H1 (cell line): Measurements from ENCODE around the gene INF2. TPM values are rescaled to one million over a fixed set of nuclear protein-coding genes. Genes with fewer than 3 reads are reported as not detected.

Source experiments
- CTCF ChIA-PET: fragments of 300-600 bp; sonication (Branson Sonifier 250); formaldehyde crosslinking; loops from one replicate; lab custom pipeline; 2021; ENCODE audit not compliant: partially characterized antibody; lab: Charles Lee
- POLR2A ChIA-PET: fragments of 300-600 bp; sonication (Branson Sonifier 250); formaldehyde crosslinking; loops from one replicate; lab custom pipeline; 2021; ENCODE audit warnings: inconsistent platforms; ENCODE audit not compliant: partially characterized antibody; lab: Charles Lee
- DNase-seq, 2 experiments: peaks; one replicate each; pipeline versions ENCODE4 v3.0.0 to v3.0.0-alpha.2; 2010 to 2022; ENCODE audit warnings: low spot score in 2 of 2, low read depth in 1 of 2, mixed read lengths in 1 of 2
- FAIRE-seq: peaks from 2 replicates; lab custom pipeline; 2011; peaks lifted over from hg19 to GRCh38; lab: Jason Lieb, UNC
- H2AFZ ChIP-seq: 2 replicates; pipeline ENCODE4 v1.8.1; 2012; ENCODE audit warnings: low read length, inconsistent platforms
- H2AK5ac ChIP-seq: 2 replicates; pipeline ENCODE4 v1.6.1; 2013; ENCODE audit warnings: low read depth, low read length
- H2BK120ac ChIP-seq: replicated peaks from 2 replicates; pipeline ENCODE3; 2013; ENCODE audit warnings: low read depth, low read length, inconsistent platforms
- H2BK12ac ChIP-seq: 2 replicates; pipeline ENCODE4 v1.6.1; 2013; ENCODE audit warnings: low read depth, low read length
- H2BK15ac ChIP-seq: 2 replicates; pipeline ENCODE4 v1.6.1; 2013; ENCODE audit warnings: low read length
- H2BK20ac ChIP-seq: 2 replicates; pipeline ENCODE4 v1.6.1; 2013; ENCODE audit warnings: low read length
- H2BK5ac ChIP-seq: 2 replicates; pipeline ENCODE4 v1.6.1; 2013; ENCODE audit warnings: low read depth, low read length
- H3K14ac ChIP-seq: 2 replicates; pipeline ENCODE4 v1.6.1; 2013; ENCODE audit warnings: inconsistent platforms; ENCODE audit not compliant: insufficient read length
- H3K18ac ChIP-seq: 2 replicates; pipeline ENCODE4 v1.6.1; 2013; ENCODE audit warnings: low read length; ENCODE audit errors: extremely low read depth
- H3K23ac ChIP-seq: 2 replicates; pipeline ENCODE4 v1.6.1; 2013; ENCODE audit warnings: inconsistent platforms; ENCODE audit not compliant: insufficient read length
- H3K23me2 ChIP-seq: 2 replicates; pipeline ENCODE4 v1.6.1; 2013; ENCODE audit warnings: low read depth, low read length
- H3K27ac ChIP-seq: 2 replicates; pipeline ENCODE4 v1.6.1; 2011; ENCODE audit warnings: low read depth, low read length, inconsistent platforms
- H3K27me3 ChIP-seq, 4 experiments: replicated peaks in 1 of 4; 1 replicate in 1 of 4; 2 replicates in 3 of 4; pipeline versions ENCODE4 v1.6.1 to v1.8.1; 2011 to 2013; ENCODE audit warnings: low read length in 3 of 4, mild to moderate bottlenecking in 3 of 4, inconsistent platforms in 2 of 4, mixed read lengths in 2 of 4, moderate library complexity in 1 of 4; ENCODE audit not compliant: control insufficient read depth in 3 of 4, insufficient read depth in 3 of 4; ENCODE audit errors: extremely low read depth in 1 of 4
- H3K36me3 ChIP-seq, 4 experiments: 2 replicates each; pipeline versions ENCODE4 v1.6.1 to v1.8.1; 2011 to 2013; ENCODE audit warnings: mild to moderate bottlenecking in 4 of 4, low read length in 3 of 4, moderate library complexity in 2 of 4, control low read depth in 1 of 4, inconsistent platforms in 1 of 4; ENCODE audit not compliant: insufficient read depth in 4 of 4, control insufficient read depth in 2 of 4
- H3K4ac ChIP-seq: replicated peaks from 2 replicates; pipeline ENCODE3; 2013; ENCODE audit warnings: low read length, low read depth, mixed read lengths, inconsistent platforms; ENCODE audit not compliant: insufficient read length
- H3K4me1 ChIP-seq, 4 experiments: replicated peaks in 1 of 4; 1 replicate in 1 of 4; 2 replicates in 3 of 4; pipeline versions ENCODE4 v1.6.1 to v1.8.1; 2011 to 2013; ENCODE audit warnings: low read length in 3 of 4, inconsistent platforms in 2 of 4, mixed read lengths in 1 of 4; ENCODE audit not compliant: insufficient read depth in 4 of 4, control insufficient read depth in 3 of 4
- H3K4me2 ChIP-seq, 2 experiments: 2 replicates each; pipeline versions ENCODE4 v1.6.1 to v1.8.1; 2011 to 2013; ENCODE audit warnings: low read depth in 2 of 2, low read length in 2 of 2, control low read depth in 1 of 2, inconsistent platforms in 1 of 2, mild to moderate bottlenecking in 1 of 2; ENCODE audit not compliant: insufficient read depth in 1 of 2
- H3K4me3 ChIP-seq, 4 experiments: fragments of 200-600, 300-600 bp in 1 of 4; sonication (generic), shearing (Covaris generic), sonication (Bioruptor Twin) in 1 of 4; 2 replicates each; pipeline versions ENCODE4 v1.5.1 to v1.8.1; 2011 to 2016; ENCODE audit warnings: low read length in 4 of 4, low read depth in 3 of 4, control low read depth in 2 of 4, inconsistent platforms in 2 of 4, mild to moderate bottlenecking in 2 of 4, mixed read lengths in 1 of 4, moderate library complexity in 1 of 4; ENCODE audit not compliant: insufficient read depth in 2 of 4; ENCODE audit errors: extremely low read depth in 1 of 4
- H3K56ac ChIP-seq: replicated peaks from 2 replicates; pipeline ENCODE3; 2013; ENCODE audit warnings: low read depth, mild to moderate bottlenecking, mixed read lengths, low read length, inconsistent platforms; ENCODE audit not compliant: insufficient read length
- H3K79me1 ChIP-seq: 2 replicates; pipeline ENCODE4 v1.6.1; 2013; ENCODE audit warnings: low read depth, low read length, control low read depth
- H3K79me2 ChIP-seq, 2 experiments: 2 replicates each; pipeline versions ENCODE4 v1.6.1 to v1.8.1; 2012 to 2013; ENCODE audit warnings: low read length in 2 of 2, mild to moderate bottlenecking in 2 of 2, inconsistent platforms in 1 of 2; ENCODE audit not compliant: insufficient read depth in 2 of 2, control insufficient read depth in 1 of 2
- H3K9ac ChIP-seq, 4 experiments: replicated peaks in 1 of 4; 1 replicate in 1 of 4; 2 replicates in 3 of 4; pipeline versions ENCODE4 v1.6.1 to v1.8.1; 2011 to 2013; ENCODE audit warnings: low read depth in 3 of 4, low read length in 3 of 4, control low read depth in 2 of 4, mild to moderate bottlenecking in 2 of 4, moderate library complexity in 2 of 4, inconsistent platforms in 1 of 4; ENCODE audit errors: extremely low read depth in 1 of 4
- H3K9me3 ChIP-seq, 2 experiments: 2 replicates each; pipeline versions ENCODE4 v1.6.1 to v1.8.1; 2012 to 2013; ENCODE audit warnings: mild to moderate bottlenecking in 2 of 2, moderate library complexity in 2 of 2, control low read depth in 1 of 2, inconsistent platforms in 1 of 2, low read depth in 1 of 2, low read length in 1 of 2, mixed read lengths in 1 of 2; ENCODE audit not compliant: insufficient read depth in 2 of 2
- H4K20me1 ChIP-seq, 2 experiments: replicated peaks in 1 of 2; 2 replicates each; pipeline versions ENCODE3 to v1.8.1; 2011 to 2013; ENCODE audit warnings: inconsistent platforms in 2 of 2, low read length in 2 of 2, mild to moderate bottlenecking in 1 of 2; ENCODE audit not compliant: insufficient read depth in 2 of 2, control insufficient read depth in 1 of 2
- H4K5ac ChIP-seq: 2 replicates; pipeline ENCODE4 v1.6.1; 2013; ENCODE audit warnings: low read length, low read depth, mixed read lengths, inconsistent platforms; ENCODE audit not compliant: insufficient read length
- H4K8ac ChIP-seq: 2 replicates; pipeline ENCODE4 v1.8.0; 2013; ENCODE audit warnings: mild to moderate bottlenecking, moderate library complexity, low read length, inconsistent platforms; ENCODE audit not compliant: insufficient read depth; ENCODE audit errors: extremely low read depth
- H4K91ac ChIP-seq: replicated peaks from 2 replicates; pipeline ENCODE3; 2013; ENCODE audit warnings: low read length, mixed read lengths, inconsistent platforms; ENCODE audit not compliant: insufficient read length
- BRCA1 ChIP-seq: IDR thresholded peaks from 2 replicates; pipeline ENCODE4 v1.6.1; 2012; ENCODE audit warnings: low read depth, low read length, improper control_type of control experiment
- GABPA ChIP-seq: IDR thresholded peaks from 2 replicates; pipeline ENCODE4 v1.6.1; 2011; ENCODE audit warnings: mild to moderate bottlenecking, low read length, moderate library complexity, borderline replicate concordance; ENCODE audit not compliant: insufficient read depth
- SP1 ChIP-seq: IDR thresholded peaks from 2 replicates; pipeline ENCODE4 v1.6.1; 2011; ENCODE audit warnings: low read depth, low read length
- SP2 ChIP-seq: IDR thresholded peaks from 2 replicates; pipeline ENCODE4 v1.6.1; 2012; ENCODE audit warnings: mild to moderate bottlenecking, low read length, inconsistent platforms
- SRF ChIP-seq: IDR thresholded peaks from 2 replicates; pipeline ENCODE4 v1.6.1; 2011; ENCODE audit warnings: mild to moderate bottlenecking, low read depth, low read length, moderate library complexity
- WGBS, 2 experiments: shearing (Covaris generic) in 1 of 2; methylation state at CpG; one replicate each; pipeline versions ENCODE4 v1.1.6 to v1.1.7; 2013 to 2015; ENCODE audit warnings: low lambda C conversion rate in 2 of 2, mixed read lengths in 2 of 2, inconsistent platforms in 1 of 2, low coverage in 1 of 2, missing lambda C conversion rate in 1 of 2; ENCODE audit not compliant: insufficient replicate concordance in 2 of 2, insufficient coverage in 1 of 2, insufficient read length in 1 of 2; ENCODE audit errors: extremely low coverage in 1 of 2, missing lambda C conversion rate in 1 of 2; 5-methylcytosine and 5-hydroxymethylcytosine counted together
- polyA plus RNA-seq, 7 experiments: library from polyadenylated mRNA; depleted of rRNA in 3 of 7; stranded (reverse) in 5 of 7; unstranded in 2 of 7; fragments of >200 nt in 5 of 7; fragments of 200-250 nt in 2 of 7; gene quantifications; 1 replicate in 5 of 7; 2 replicates in 1 of 7; 4 replicates in 1 of 7; pipeline versions ENCODE4 v1.2.1 to v1.2.3, GENCODE V29; 2011 to 2013; ENCODE audit warnings: missing spikeins in 2 of 7, mixed read lengths in 2 of 7
- total RNA-seq: library from RNA; stranded (reverse); fragmentation: NEBNext Ultra II Directional; extraction: Animal tissue kit (Norgen Biotek cat#: 25700); gene quantifications from 2 replicates; pipeline ENCODE4 v1.2.1, GENCODE V29; 2021
- TF ChIP-seq, protein P1 (sequence below): IDR thresholded peaks from 2 replicates; pipeline ENCODE4 v1.6.1; 2012; ENCODE audit warnings: inconsistent platforms
- TF ChIP-seq, protein P2 (sequence below): IDR thresholded peaks from 2 replicates; pipeline ENCODE4 v1.6.1; 2012; ENCODE audit warnings: inconsistent platforms

Gene INF2
- total and polyA plus RNA-seq, 2 of the 8 experiments (the other 6 are each of a cell fraction or from before 2014, with no cell fraction given), result 29.1 to 59.5 TPM

DNA sequence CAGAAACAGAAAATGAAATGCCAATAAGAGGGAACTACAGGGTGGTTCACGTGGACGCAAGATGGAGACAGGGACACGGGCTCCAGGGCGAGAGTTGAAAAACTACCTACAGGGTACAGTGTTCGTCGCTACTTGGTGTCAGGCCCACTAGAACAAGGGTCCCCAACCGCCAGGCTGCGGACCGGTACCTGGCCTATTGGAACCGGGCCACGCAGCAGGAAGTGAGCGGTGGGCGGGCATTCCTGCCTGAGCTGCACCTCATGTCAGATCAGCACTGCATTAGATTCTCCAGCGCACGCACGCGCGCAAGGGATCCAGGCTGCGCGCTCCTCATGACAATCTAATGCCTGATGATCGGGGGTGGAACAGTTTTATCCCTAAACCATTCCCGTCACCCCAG lies 14.8 kb downstream of the INF2 start:
- no peak overlapping the region for H2BK20ac ChIP-seq
- DNase-seq (no peak), FAIRE-seq (no peak)
- no peaks in the 10 kb centered on the region for H3K79me1 ChIP-seq
- H3K27ac ChIP-seq, result no peak overlapping the region
- H3K4me1 ChIP-seq, result peaks cover 0 to 24% (median 19%) of the 10 kb centered on the region in 4 experiments; a peak in 5 of 7 replicates
- H3K9me3 ChIP-seq, result peaks cover 6 to 17% of the 10 kb centered on the region in 2 experiments
- ChIA-PET POLR2A (interaction anchor here (1.2 to 2.1 kb wide), 3 partner anchors 8 to 27 kb away, joined by 3 to 5 read pairs (median 4); no protein-coding TSS in a partner anchor), CTCF (interaction anchor here (0.9 to 1.9 kb wide), 3 partner anchors 10 to 57 kb away, joined by 3 to 5 read pairs (median 3); no protein-coding TSS in a partner anchor)
- H4K91ac ChIP-seq, result no peak overlapping the region
- no peak overlapping the region for H2AFZ ChIP-seq
- H2BK5ac ChIP-seq, result no peak overlapping the region
- H4K5ac ChIP-seq, result no peak overlapping the region
- no peak overlapping the region for H4K8ac ChIP-seq
- H4K20me1 ChIP-seq, result peaks cover 0 to 34% of the 10 kb centered on the region in 2 experiments
- no peak overlapping the region for H2BK120ac ChIP-seq
- H3K4ac ChIP-seq, result no peak overlapping the region
- WGBS, 2 experiments, result 95% methylated on average over 22 of the region's 22 CpGs; no CpG with 5 or more reads in 1 of the 2 experiments
- no peak overlapping the region for H2AK5ac ChIP-seq
- H2BK15ac ChIP-seq, result no peak overlapping the region
- H3K18ac ChIP-seq, result no peak overlapping the region
- H3K23ac ChIP-seq, result no peak overlapping the region
- H3K9ac ChIP-seq, result no peak overlapping the region
- H3K79me2 ChIP-seq, result no peaks in the 10 kb centered on the region
- no peaks in the 10 kb centered on the region for H3K27me3 ChIP-seq
- no peak overlapping the region for H3K4me2 ChIP-seq
- no peak overlapping the region for H2BK12ac ChIP-seq
- no peak overlapping the region for H3K56ac ChIP-seq
- peaks cover 2 to 29% (median 12%) of the 10 kb centered on the region in 4 experiments; a peak in 6 of 8 replicates for H3K36me3 ChIP-seq
- TF ChIP-seq SP2 (no peak), BRCA1 (no peak), GABPA (no peak), SRF (no peak), SP1 (no peak)
- TF ChIP-seq, protein P1, sequence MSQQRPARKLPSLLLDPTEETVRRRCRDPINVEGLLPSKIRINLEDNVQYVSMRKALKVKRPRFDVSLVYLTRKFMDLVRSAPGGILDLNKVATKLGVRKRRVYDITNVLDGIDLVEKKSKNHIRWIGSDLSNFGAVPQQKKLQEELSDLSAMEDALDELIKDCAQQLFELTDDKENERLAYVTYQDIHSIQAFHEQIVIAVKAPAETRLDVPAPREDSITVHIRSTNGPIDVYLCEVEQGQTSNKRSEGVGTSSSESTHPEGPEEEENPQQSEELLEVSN, result no peak
- TF ChIP-seq, protein P2, sequence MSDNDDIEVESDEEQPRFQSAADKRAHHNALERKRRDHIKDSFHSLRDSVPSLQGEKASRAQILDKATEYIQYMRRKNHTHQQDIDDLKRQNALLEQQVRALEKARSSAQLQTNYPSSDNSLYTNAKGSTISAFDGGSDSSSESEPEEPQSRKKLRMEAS, result no peak
- TF ChIP-seq, all 59 proteins: peak for 0
- Histone ChIP-seq H3K4me3 (no peak overlapping the region), H3K14ac (no peak overlapping the region), H3K23me2 (no peaks in the 10 kb centered on the region; the same call in 1 of the 2 replicates)
